ENCODE data around the gene RHOT1.

GRCh38 chr17:32256012-32256700 lies 113.9 kb downstream of the RHOT1 start:
- no peak for TF ChIP-seq EZH2phosphoT487 (IDR thresholded peaks at IDR 0.05; ENCODE audit: insufficient read depth, low read depth)
- no peak for TF ChIP-seq EZH2 (IDR thresholded peaks at IDR 0.05; ENCODE audit: insufficient read depth, poor library complexity, severe bottlenecking)

Data from GM23248 (cell line).